Tibial nerve (tissue), 4 donors: ENCODE data around the gene C14orf180. TPM values are rescaled to one million over a fixed set of nuclear protein-coding genes. Genes with fewer than 3 reads are reported as not detected.

ENCODE experiments used
- DNase-seq, 2 donors: peaks; one replicate each; pipeline ENCODE4 v3.0.0-alpha.2; 2019; ENCODE audit warnings: low spot score in 2 of 2
- H3K27ac ChIP-seq, 4 donors: fragments of 200-600 bp; sonication (generic) in 3 of 4; one replicate each; pipeline ENCODE4 v1.5.1; 2017 to 2019; ENCODE audit warnings: mild to moderate bottlenecking in 1 of 4
- H3K27me3 ChIP-seq, 2 donors: fragments of 200-600 bp; sonication (generic) in 1 of 2; one replicate each; pipeline versions ENCODE4 v1.5.1 to v1.6.0; 2017 to 2019
- H3K36me3 ChIP-seq, 3 donors: fragments of 200-600 bp; sonication (generic); one replicate each; pipeline ENCODE4 v1.5.1; 2018 to 2019
- H3K4me1 ChIP-seq, 4 donors: fragments of 200-600 bp; sonication (generic) in 3 of 4; one replicate each; pipeline ENCODE4 v1.5.1; 2017 to 2019
- H3K4me3 ChIP-seq, 4 donors: fragments of 200-600 bp; sonication (generic) in 3 of 4; one replicate each; pipeline ENCODE4 v1.5.1; 2017 to 2019; ENCODE audit warnings: mild to moderate bottlenecking in 1 of 4, moderate library complexity in 1 of 4
- H3K9me3 ChIP-seq, 4 donors: fragments of 200-600 bp; sonication (generic) in 3 of 4; one replicate each; pipeline ENCODE4 v1.5.1; 2017 to 2019
- CTCF ChIP-seq, 5 experiments: fragments of 200-600 bp in 3 of 5; fragments of 450-650 bp in 2 of 5; sonication (generic) in 3 of 5; IDR thresholded peaks; one replicate each; pipeline ENCODE4 v1.5.1; 2016 to 2019; ENCODE audit warnings: antibody characterized with exemption in 5 of 5, mild to moderate bottlenecking in 3 of 5, moderate library complexity in 2 of 5
- EP300 ChIP-seq, 2 donors: sonication (generic); formaldehyde crosslinking; IDR thresholded peaks; one replicate each; pipeline ENCODE4 v1.6.1; 2017; ENCODE audit warnings: antibody characterized with exemption in 2 of 2, mild to moderate bottlenecking in 1 of 2
- POLR2A ChIP-seq, 2 donors: fragments of 450-650 bp; IDR thresholded peaks; one replicate each; pipeline ENCODE4 v1.6.1; 2017; ENCODE audit warnings: antibody characterized with exemption in 2 of 2, mild to moderate bottlenecking in 2 of 2, moderate library complexity in 2 of 2
- WGBS, 2 donors: methylation state at CpG; one replicate each; pipeline ENCODE4 v1.1.5; 2018; 5-methylcytosine and 5-hydroxymethylcytosine counted together
- total RNA-seq, 4 donors: library from RNA; depleted of rRNA; stranded (reverse); fragments of >200 nt; gene quantifications; one replicate each; pipeline ENCODE4 v1.1.0, GENCODE V29; 2016

The C14orf180 gene
- total RNA-seq, 4 donors from 2014 or later, result 6.1 to 31.2 (median 11.1) TPM

DNA sequence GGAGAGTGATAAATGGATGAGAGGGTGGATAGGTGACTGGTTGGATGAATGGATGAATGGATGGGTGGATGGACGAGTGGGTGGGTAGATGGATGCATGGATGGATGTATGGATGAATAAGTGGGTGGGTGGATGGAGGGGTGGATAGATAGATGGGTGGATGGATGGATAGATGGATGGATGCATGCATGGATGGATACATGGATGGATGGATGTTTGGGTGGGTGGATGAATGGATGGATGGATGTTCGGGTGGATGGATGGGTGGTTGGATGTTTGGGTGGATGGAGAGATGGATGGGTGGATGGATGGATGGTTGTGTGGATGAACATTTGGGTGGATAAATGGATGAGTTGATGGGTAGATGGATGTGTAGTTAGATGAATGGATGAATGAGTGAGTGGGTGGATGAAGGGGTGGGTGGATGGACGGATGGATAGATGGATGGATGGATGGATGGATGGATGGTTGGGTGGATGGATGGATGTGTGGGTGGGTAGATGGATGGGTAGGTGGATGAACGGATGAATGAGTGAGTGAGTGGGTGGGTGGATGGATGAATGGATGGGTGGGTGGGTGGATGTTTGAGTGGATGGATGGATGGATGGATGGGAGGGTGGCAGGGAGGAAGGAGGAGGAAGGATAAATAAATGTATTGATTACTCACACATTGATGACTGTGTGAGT, 34.7 kb downstream of the C14orf180 start:
- Histone ChIP-seq H3K27me3 (peaks cover 0 to 10% of the 10 kb centered on the region in 2 donors), H3K27ac (no peak overlapping the region), H3K4me1 (no peaks in the 10 kb centered on the region), H3K4me3 (no peak overlapping the region), H3K36me3 (no peaks in the 10 kb centered on the region), H3K9me3 (no peaks in the 10 kb centered on the region)
- 62% methylated on average over 4 of the region's 4 CpGs for WGBS, 2 donors
- no peak for DNase-seq
- no peak for TF ChIP-seq CTCF (IDR thresholded peaks at IDR 0.05)
- TF ChIP-seq EP300 (IDR thresholded peaks at IDR 0.05), result no peak
- no peak for TF ChIP-seq POLR2A (IDR thresholded peaks at IDR 0.05)

GRCh38 chr14:104624939-104625338, 45.4 kb downstream of the C14orf180 start:
- TF ChIP-seq CTCF (IDR thresholded peaks at IDR 0.05) (no peak), POLR2A (IDR thresholded peaks at IDR 0.05) (no peak), EP300 (IDR thresholded peaks at IDR 0.05) (no peak)
- Histone ChIP-seq H3K4me1 (no peaks in the 10 kb centered on the region), H3K9me3 (peaks cover 0 to 23% (median 0%) of the 10 kb centered on the region in 4 donors), H3K27me3 (peaks cover 0 to 2% of the 10 kb centered on the region in 2 donors), H3K36me3 (no peaks in the 10 kb centered on the region), H3K27ac (no peak overlapping the region), H3K4me3 (no peak overlapping the region)
- no peak for DNase-seq
- WGBS, 2 donors, result 63 to 71% methylated on average over 5 of the region's 5 CpGs

DNA sequence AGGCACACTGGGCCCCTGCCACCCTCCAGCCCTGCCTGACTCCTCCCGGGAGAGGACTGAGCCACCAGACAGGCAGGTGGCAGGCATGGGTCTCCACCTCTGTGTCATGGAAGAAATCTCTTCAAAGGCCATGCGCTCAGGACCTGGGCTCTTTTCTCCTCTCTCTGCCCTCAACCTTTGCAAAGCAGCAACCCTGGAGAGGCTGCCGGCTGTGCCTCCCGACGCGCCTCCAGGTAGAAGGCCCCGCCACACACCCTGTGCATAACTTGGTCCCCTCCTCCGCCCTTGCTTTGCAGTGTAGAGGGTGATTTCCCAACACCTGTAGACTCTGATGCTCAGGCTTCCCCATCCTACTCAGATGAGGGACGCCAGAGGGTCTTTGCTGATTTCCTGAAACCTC, 53.2 kb downstream of the C14orf180 start:
- Histone ChIP-seq H3K4me1 (peaks cover 0 to 21% (median 2%) of the 10 kb centered on the region in 4 donors), H3K9me3 (peaks cover 0 to 12% (median 0%) of the 10 kb centered on the region in 4 donors), H3K27ac (peak overlapping the region in 2 of 4 donors; percentile 36 to 64), H3K36me3 (no peaks in the 10 kb centered on the region), H3K27me3 (peaks cover 0 to 9% of the 10 kb centered on the region in 2 donors), H3K4me3 (no peak overlapping the region)
- no peak for TF ChIP-seq EP300 (IDR thresholded peaks at IDR 0.05)
- no peak for TF ChIP-seq CTCF (IDR thresholded peaks at IDR 0.05)
- TF ChIP-seq POLR2A (IDR thresholded peaks at IDR 0.05), result no peak
- DNase-seq, result no peak
- WGBS, 2 donors, result 81 to 87% methylated on average over 9 of the region's 9 CpGs

- 49 to 51% methylated on average over 19 to 24 of the region's 24 CpGs for WGBS, 2 donors
Observed at GRCh38 chr14:104633276-104634137, 53.9 kb downstream of the C14orf180 start.

More at GRCh38 chr14:104633276-104634137, 53.9 kb downstream of the C14orf180 start:
- Histone ChIP-seq H3K27ac (peak overlapping the region in 3 of 4 donors; percentile 36 to 71 (median 58)), H3K36me3 (no peaks in the 10 kb centered on the region), H3K27me3 (peaks cover 0 to 9% of the 10 kb centered on the region in 2 donors), H3K4me3 (no peak overlapping the region), H3K9me3 (peaks cover 0 to 10% (median 0%) of the 10 kb centered on the region in 4 donors), H3K4me1 (peaks cover 0 to 21% (median 2%) of the 10 kb centered on the region in 4 donors)
- TF ChIP-seq EP300 (IDR thresholded peaks at IDR 0.05), result peak in 1 of 2 donors; percentile 81
- peak in 2 of 5 experiments; percentile 24 to 25 for TF ChIP-seq CTCF (IDR thresholded peaks at IDR 0.05)
- TF ChIP-seq POLR2A (IDR thresholded peaks at IDR 0.05), result no peak
- DNase-seq, result no peak
